ENCODE results near the gene PWP2.
"Not testable (repeated sequence)": the region's sequence is repeated elsewhere in the genome, so short reads cannot be mapped to it uniquely, and the experiment has no call there.

The PWP2 gene

GRCh38 chr21:44134732-44135131 is 27.5 kb downstream of the PWP2 start:
- H3K4me3 ChIP-seq (ENCODE audit: low read depth, low read length); CTCF ChIA-PET; H3K36me3 ChIP-seq (ENCODE audit: control insufficient read depth in 2 of 2, insufficient read depth in 1 of 2, low read length in 2 of 2); H3K27ac ChIP-seq (ENCODE audit: extremely low read depth, low read depth, low read length); H3K9me3 ChIP-seq (ENCODE audit: control insufficient read depth, insufficient read depth, low read depth, low read length); H3K4me1 ChIP-seq (ENCODE audit: control insufficient read depth, insufficient read depth, low read length); POLR2A ChIA-PET: not testable (repeated sequence)

- H3K4me3 ChIP-seq (ENCODE audit: low read depth, low read length); H3K27ac ChIP-seq (ENCODE audit: extremely low read depth, low read depth, low read length); POLR2A ChIA-PET; H3K36me3 ChIP-seq (ENCODE audit: control insufficient read depth in 2 of 2, insufficient read depth in 1 of 2, low read length in 2 of 2); CTCF ChIA-PET; H3K4me1 ChIP-seq (ENCODE audit: control insufficient read depth, insufficient read depth, low read length); H3K9me3 ChIP-seq (ENCODE audit: control insufficient read depth, insufficient read depth, low read depth, low read length): not testable (repeated sequence)
These were observed 30.8 kb downstream of the PWP2 start for GRCh38 chr21:44138039-44138438.

DNA sequence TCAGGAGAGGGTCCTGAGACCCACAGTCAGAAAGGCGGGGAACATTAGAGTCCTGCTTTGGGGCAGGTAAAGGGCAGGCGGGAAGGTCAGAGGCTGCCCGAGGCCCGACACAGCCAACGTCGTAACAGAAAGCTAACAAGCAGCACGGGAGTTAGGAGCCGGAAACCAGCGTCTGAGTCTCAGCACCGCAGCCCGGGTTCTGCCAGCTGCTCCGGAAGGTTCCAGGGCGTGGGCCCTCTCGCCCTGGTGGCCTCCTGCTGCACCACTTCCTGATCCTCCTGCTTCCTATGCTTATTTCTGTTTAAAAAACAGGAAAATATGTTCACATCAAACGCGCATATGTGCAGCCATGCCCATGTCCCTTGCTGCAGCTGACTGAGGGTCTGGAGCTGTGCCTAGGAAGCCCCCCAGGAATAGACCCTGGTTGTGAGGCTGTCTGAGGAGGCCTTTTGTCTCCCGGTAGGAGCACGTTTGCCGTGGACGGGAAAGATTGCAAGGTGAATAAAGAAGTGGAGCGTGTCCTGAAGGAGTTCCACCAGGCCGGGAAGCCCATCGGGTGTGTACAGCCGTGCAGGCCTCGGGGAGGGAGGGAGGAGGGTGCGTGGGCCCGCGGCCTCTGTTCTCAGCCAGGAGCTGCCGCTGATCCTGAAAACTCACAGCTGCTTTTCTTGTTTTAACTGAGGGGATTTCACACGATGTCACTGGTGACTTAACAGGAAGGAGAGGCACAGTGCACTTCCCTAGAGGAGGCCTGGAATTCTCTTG is 32.8 kb downstream of the PWP2 start:
- H3K4me1 ChIP-seq (ENCODE audit: control insufficient read depth, insufficient read depth, low read length); POLR2A ChIA-PET; H3K9me3 ChIP-seq (ENCODE audit: control insufficient read depth, insufficient read depth, low read depth, low read length); H3K36me3 ChIP-seq (ENCODE audit: control insufficient read depth in 2 of 2, insufficient read depth in 1 of 2, low read length in 2 of 2); H3K27ac ChIP-seq (ENCODE audit: extremely low read depth, low read depth, low read length); H3K4me3 ChIP-seq (ENCODE audit: low read depth, low read length); CTCF ChIA-PET: not testable (repeated sequence)

- POLR2A ChIA-PET; H3K9me3 ChIP-seq (ENCODE audit: control insufficient read depth, insufficient read depth, low read depth, low read length); CTCF ChIA-PET: not testable (repeated sequence)
These were observed 33.3 kb downstream of the PWP2 start for GRCh38 chr21:44140552-44140932.

GRCh38 chr21:44142470-44142869 is 35.3 kb downstream of the PWP2 start:
- CTCF ChIA-PET; H3K4me3 ChIP-seq (ENCODE audit: low read depth, low read length); POLR2A ChIA-PET; H3K9me3 ChIP-seq (ENCODE audit: control insufficient read depth, insufficient read depth, low read depth, low read length); H3K36me3 ChIP-seq (ENCODE audit: control insufficient read depth in 2 of 2, insufficient read depth in 1 of 2, low read length in 2 of 2); H3K4me1 ChIP-seq (ENCODE audit: control insufficient read depth, insufficient read depth, low read length); H3K27ac ChIP-seq (ENCODE audit: extremely low read depth, low read depth, low read length): not testable (repeated sequence)

More at GRCh38 chr21:44140552-44140932, 33.3 kb downstream of the PWP2 start:
- H3K4me3 ChIP-seq (ENCODE audit: low read depth, low read length); H3K36me3 ChIP-seq (ENCODE audit: control insufficient read depth in 2 of 2, insufficient read depth in 1 of 2, low read length in 2 of 2); H3K4me1 ChIP-seq (ENCODE audit: control insufficient read depth, insufficient read depth, low read length); H3K27ac ChIP-seq (ENCODE audit: extremely low read depth, low read depth, low read length): not testable (repeated sequence)

GRCh38 chr21:44143380-44143779 is 36.2 kb downstream of the PWP2 start:
- H3K36me3 ChIP-seq (ENCODE audit: control insufficient read depth in 2 of 2, insufficient read depth in 1 of 2, low read length in 2 of 2); H3K9me3 ChIP-seq (ENCODE audit: control insufficient read depth, insufficient read depth, low read depth, low read length); POLR2A ChIA-PET; H3K27ac ChIP-seq (ENCODE audit: extremely low read depth, low read depth, low read length); H3K4me3 ChIP-seq (ENCODE audit: low read depth, low read length); CTCF ChIA-PET; H3K4me1 ChIP-seq (ENCODE audit: control insufficient read depth, insufficient read depth, low read length): not testable (repeated sequence)

DNA sequence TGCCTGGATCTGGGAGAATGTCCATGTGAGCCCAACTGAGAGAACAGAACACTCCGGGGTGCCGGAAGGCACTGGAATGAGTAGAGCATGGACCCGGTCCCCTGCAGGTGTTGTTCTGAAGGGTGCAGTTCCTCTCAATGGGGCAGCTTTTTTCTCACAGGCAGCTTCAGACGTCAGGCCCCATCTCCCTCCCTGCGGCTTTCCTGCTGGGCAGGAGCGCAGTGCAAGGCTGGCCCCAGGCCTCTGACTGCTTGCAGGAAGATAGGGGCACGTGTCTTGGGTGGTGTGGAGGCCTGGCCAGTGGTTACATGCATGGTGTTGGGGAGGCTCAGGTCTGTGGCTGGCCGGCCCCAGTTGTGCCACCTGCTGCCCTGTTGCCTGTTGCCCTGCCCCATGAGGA is 36.8 kb downstream of the PWP2 start:
- H3K4me1 ChIP-seq (ENCODE audit: control insufficient read depth, insufficient read depth, low read length); H3K36me3 ChIP-seq (ENCODE audit: control insufficient read depth in 2 of 2, insufficient read depth in 1 of 2, low read length in 2 of 2); CTCF ChIA-PET; POLR2A ChIA-PET; H3K27ac ChIP-seq (ENCODE audit: extremely low read depth, low read depth, low read length); H3K9me3 ChIP-seq (ENCODE audit: control insufficient read depth, insufficient read depth, low read depth, low read length); H3K4me3 ChIP-seq (ENCODE audit: low read depth, low read length): not testable (repeated sequence)

GRCh38 chr21:44144784-44145602 is 37.8 kb downstream of the PWP2 start:
- H3K27ac ChIP-seq (ENCODE audit: extremely low read depth, low read depth, low read length); CTCF ChIA-PET; POLR2A ChIA-PET: not testable (repeated sequence)

DNA sequence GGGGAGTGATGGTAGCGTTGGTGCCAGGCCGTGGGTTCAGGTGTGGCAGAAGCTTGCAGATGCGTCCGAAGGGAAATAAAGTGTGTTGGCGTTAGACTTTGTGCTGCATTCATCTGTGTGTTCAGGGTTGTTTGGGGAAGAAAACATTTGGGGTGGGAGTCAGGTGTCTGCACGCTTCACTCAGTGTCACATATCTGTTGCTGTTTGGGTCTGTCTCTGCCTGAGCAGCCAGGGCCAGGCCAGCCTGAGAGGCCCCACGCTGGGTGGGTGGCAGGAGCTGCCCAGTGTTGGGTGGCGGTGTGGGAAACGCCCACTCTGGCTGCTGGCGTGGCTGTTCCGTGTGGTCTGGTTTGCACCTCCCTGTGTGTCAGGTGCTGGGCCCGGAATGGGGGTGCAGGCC is 38.4 kb downstream of the PWP2 start:
- H3K9me3 ChIP-seq (ENCODE audit: control insufficient read depth, insufficient read depth, low read depth, low read length); POLR2A ChIA-PET; H3K4me1 ChIP-seq (ENCODE audit: control insufficient read depth, insufficient read depth, low read length); H3K27ac ChIP-seq (ENCODE audit: extremely low read depth, low read depth, low read length); H3K4me3 ChIP-seq (ENCODE audit: low read depth, low read length); CTCF ChIA-PET; H3K36me3 ChIP-seq (ENCODE audit: control insufficient read depth in 2 of 2, insufficient read depth in 1 of 2, low read length in 2 of 2): not testable (repeated sequence)

More at GRCh38 chr21:44144784-44145602, 37.8 kb downstream of the PWP2 start:
- H3K36me3 ChIP-seq (ENCODE audit: control insufficient read depth in 2 of 2, insufficient read depth in 1 of 2, low read length in 2 of 2); H3K4me1 ChIP-seq (ENCODE audit: control insufficient read depth, insufficient read depth, low read length); H3K9me3 ChIP-seq (ENCODE audit: control insufficient read depth, insufficient read depth, low read depth, low read length); H3K4me3 ChIP-seq (ENCODE audit: low read depth, low read length): not testable (repeated sequence)

DNA sequence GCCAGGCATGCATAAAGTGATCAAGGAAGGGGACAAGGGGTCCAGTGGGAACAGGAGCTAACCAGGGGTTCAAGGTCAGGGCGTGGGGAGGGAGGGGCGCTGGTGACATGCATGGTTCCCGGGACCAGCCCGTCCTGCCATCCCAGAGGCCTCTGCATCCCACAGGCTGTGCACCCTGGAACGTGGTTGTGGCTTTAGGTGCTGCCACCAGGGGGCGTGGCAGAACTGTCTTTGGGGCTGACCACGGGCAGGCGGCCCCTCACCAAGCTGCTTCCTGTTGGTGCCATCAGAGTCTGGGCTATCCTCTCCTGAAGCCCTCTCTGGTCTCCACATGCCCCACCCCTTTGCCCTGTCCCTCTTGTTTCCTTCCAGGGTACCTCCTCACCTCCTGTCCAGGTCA is 39.9 kb downstream of the PWP2 start:
- H3K4me3 ChIP-seq (ENCODE audit: low read depth, low read length); H3K4me1 ChIP-seq (ENCODE audit: control insufficient read depth, insufficient read depth, low read length); H3K9me3 ChIP-seq (ENCODE audit: control insufficient read depth, insufficient read depth, low read depth, low read length); H3K36me3 ChIP-seq (ENCODE audit: control insufficient read depth in 2 of 2, insufficient read depth in 1 of 2, low read length in 2 of 2); H3K27ac ChIP-seq (ENCODE audit: extremely low read depth, low read depth, low read length); CTCF ChIA-PET; POLR2A ChIA-PET: not testable (repeated sequence)

DNA sequence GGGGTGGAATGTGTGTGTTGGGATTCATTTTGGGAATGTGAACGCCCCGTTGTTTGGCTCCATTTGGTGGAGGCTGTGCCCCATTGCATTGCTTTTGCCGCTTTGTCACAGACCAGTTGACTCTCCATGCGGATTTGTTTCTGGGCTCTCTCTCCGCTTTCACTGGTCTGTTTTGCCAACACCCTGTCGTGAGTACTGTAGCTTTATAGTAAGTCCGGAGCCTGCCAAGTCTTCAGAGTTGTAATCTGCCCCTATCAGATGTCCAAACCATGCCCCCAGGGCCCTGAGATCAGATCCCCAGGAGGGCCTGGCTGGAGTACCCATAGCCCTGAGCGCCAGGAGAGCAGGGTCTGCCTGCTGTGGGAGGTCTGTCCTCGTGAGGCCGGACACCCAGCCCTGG is 43.1 kb downstream of the PWP2 start:
- H3K9me3 ChIP-seq (ENCODE audit: control insufficient read depth, insufficient read depth, low read depth, low read length); POLR2A ChIA-PET; CTCF ChIA-PET; H3K27ac ChIP-seq (ENCODE audit: extremely low read depth, low read depth, low read length); H3K36me3 ChIP-seq (ENCODE audit: control insufficient read depth in 2 of 2, insufficient read depth in 1 of 2, low read length in 2 of 2); H3K4me1 ChIP-seq (ENCODE audit: control insufficient read depth, insufficient read depth, low read length); H3K4me3 ChIP-seq (ENCODE audit: low read depth, low read length): not testable (repeated sequence)

Data from HEK293 (cell line).